Posterior cingulate gyrus (tissue), 11 donors: ENCODE results near the gene ARHGAP29.

Source experiments
- DNase-seq, 10 donors: peaks; one replicate each; pipeline versions ENCODE4 v3.0.0 to v3.0.0-alpha.2; 2020 to 2021; ENCODE audit warnings: mixed read lengths in 3 of 10
- intact Hi-C: fragments of 100-400 bp; cut with DNase I; formaldehyde crosslinking; loops from one replicate; pipeline ENCODE4 v1.15.1; 2023

ARHGAP29 gene

GRCh38 chr1:94239051-94239450 lies 1.7 kb upstream of the ARHGAP29 start:
- intact Hi-C loops = loop anchor here (10.0 kb wide), 1 partner anchor 174 kb away; no protein-coding TSS in a partner anchor
- DNase-seq = no peak

GRCh38 chr1:94236630-94237290 lies 624 bp downstream of the ARHGAP29 start:
- DNase-seq = peak in 4 of 10 donors; percentile 7 to 73 (median 38)
- intact Hi-C loops = loop anchor here (10.0 kb wide), 1 partner anchor 172 kb away; no protein-coding TSS in a partner anchor

- no peak for DNase-seq
- intact Hi-C loops = loop anchor here (10.0 kb wide), 1 partner anchor 171 kb away; no protein-coding TSS in a partner anchor
Observed at GRCh38 chr1:94236013-94236491, 1.3 kb downstream of the ARHGAP29 start.

- intact Hi-C loops = loop anchor here (10.0 kb wide), 1 partner anchor 171 kb away; no protein-coding TSS in a partner anchor
- no peak for DNase-seq
Observed at GRCh38 chr1:94235189-94236012, 2.0 kb downstream of the ARHGAP29 start.

GRCh38 chr1:94234615-94235014 lies 2.8 kb downstream of the ARHGAP29 start:
- intact Hi-C loops = loop anchor here (10.0 kb wide), 1 partner anchor 170 kb away; no protein-coding TSS in a partner anchor

GRCh38 chr1:94231746-94232145 lies 5.6 kb downstream of the ARHGAP29 start:
- intact Hi-C loops = loop anchor here (10.0 kb wide), 1 partner anchor 167 kb away; no protein-coding TSS in a partner anchor
- DNase-seq = no peak

More at GRCh38 chr1:94234615-94235014, 2.8 kb downstream of the ARHGAP29 start:
- DNase-seq = no peak

GRCh38 chr1:94230920-94231319 lies 6.5 kb downstream of the ARHGAP29 start:
- intact Hi-C loops = loop anchor here (10.0 kb wide), 1 partner anchor 166 kb away; no protein-coding TSS in a partner anchor
- DNase-seq = no peak

- intact Hi-C loops = no loop called here
- DNase-seq = no peak
Observed at GRCh38 chr1:94228640-94229375, 8.6 kb downstream of the ARHGAP29 start.

- intact Hi-C loops = no loop called here
- no peak for DNase-seq
Observed at GRCh38 chr1:94227624-94228023, 9.8 kb downstream of the ARHGAP29 start.

- no peak for DNase-seq
- intact Hi-C loops = no loop called here
Observed at GRCh38 chr1:94225845-94226244, 11.5 kb downstream of the ARHGAP29 start.

GRCh38 chr1:94218332-94218731 lies 19.1 kb downstream of the ARHGAP29 start:
- no peak for DNase-seq
- intact Hi-C loops = no loop called here

- DNase-seq = no peak
- intact Hi-C loops = no loop called here
Observed at GRCh38 chr1:94215955-94216354, 21.4 kb downstream of the ARHGAP29 start.

- intact Hi-C loops = no loop called here
- DNase-seq = no peak
Observed at GRCh38 chr1:94209982-94210381, 27.4 kb downstream of the ARHGAP29 start.

GRCh38 chr1:94209425-94209824 lies 28.0 kb downstream of the ARHGAP29 start:
- DNase-seq = no peak
- intact Hi-C loops = no loop called here

- no peak for DNase-seq
- intact Hi-C loops = no loop called here
Observed at GRCh38 chr1:94207695-94208094, 29.7 kb downstream of the ARHGAP29 start.

- intact Hi-C loops = no loop called here
- no peak for DNase-seq
Observed at GRCh38 chr1:94205639-94206038, 31.7 kb downstream of the ARHGAP29 start.

- intact Hi-C loops = no loop called here
- DNase-seq = no peak
Observed at GRCh38 chr1:94202241-94202640, 35.1 kb downstream of the ARHGAP29 start.

GRCh38 chr1:94199398-94199797 lies 38.0 kb downstream of the ARHGAP29 start:
- intact Hi-C loops = no loop called here
- DNase-seq = no peak

GRCh38 chr1:94194079-94194865 lies 43.1 kb downstream of the ARHGAP29 start:
- DNase-seq = no peak
- intact Hi-C loops = no loop called here

GRCh38 chr1:94193128-94193527 lies 44.3 kb downstream of the ARHGAP29 start:
- intact Hi-C loops = no loop called here
- no peak for DNase-seq
